IPS-20b (cell line): Measurements from ENCODE around the gene MFGE8.

Experiments
- H3K27ac ChIP-seq: one replicate; pipeline ENCODE4 v1.5.1; 2013; ENCODE audit warnings: low read length
- H3K27me3 ChIP-seq: 2 replicates; pipeline ENCODE4 v1.6.1; 2013; ENCODE audit warnings: mild to moderate bottlenecking, low read length, inconsistent platforms; ENCODE audit not compliant: insufficient read depth
- H3K36me3 ChIP-seq: 2 replicates; pipeline ENCODE4 v1.6.1; 2013; ENCODE audit warnings: low read depth, mild to moderate bottlenecking, inconsistent platforms, low read length, moderate library complexity; ENCODE audit not compliant: insufficient read depth
- H3K4me1 ChIP-seq: 2 replicates; pipeline ENCODE4 v1.6.1; 2013; ENCODE audit warnings: mild to moderate bottlenecking, control low read depth, inconsistent platforms, low read length, moderate library complexity; ENCODE audit not compliant: insufficient read depth
- H3K4me3 ChIP-seq: 2 replicates; pipeline ENCODE4 v1.5.1; 2013; ENCODE audit warnings: mild to moderate bottlenecking, low read length, inconsistent platforms
- H3K9ac ChIP-seq: 2 replicates; pipeline ENCODE4 v1.6.1; 2013; ENCODE audit warnings: low read depth, mild to moderate bottlenecking, inconsistent platforms, low read length, moderate library complexity
- H3K9me3 ChIP-seq: 2 replicates; pipeline ENCODE4 v1.6.1; 2013; ENCODE audit warnings: mild to moderate bottlenecking, low read depth, low read length, inconsistent platforms; ENCODE audit not compliant: insufficient read depth

Gene MFGE8, protein sequence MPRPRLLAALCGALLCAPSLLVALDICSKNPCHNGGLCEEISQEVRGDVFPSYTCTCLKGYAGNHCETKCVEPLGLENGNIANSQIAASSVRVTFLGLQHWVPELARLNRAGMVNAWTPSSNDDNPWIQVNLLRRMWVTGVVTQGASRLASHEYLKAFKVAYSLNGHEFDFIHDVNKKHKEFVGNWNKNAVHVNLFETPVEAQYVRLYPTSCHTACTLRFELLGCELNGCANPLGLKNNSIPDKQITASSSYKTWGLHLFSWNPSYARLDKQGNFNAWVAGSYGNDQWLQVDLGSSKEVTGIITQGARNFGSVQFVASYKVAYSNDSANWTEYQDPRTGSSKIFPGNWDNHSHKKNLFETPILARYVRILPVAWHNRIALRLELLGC

DNA sequence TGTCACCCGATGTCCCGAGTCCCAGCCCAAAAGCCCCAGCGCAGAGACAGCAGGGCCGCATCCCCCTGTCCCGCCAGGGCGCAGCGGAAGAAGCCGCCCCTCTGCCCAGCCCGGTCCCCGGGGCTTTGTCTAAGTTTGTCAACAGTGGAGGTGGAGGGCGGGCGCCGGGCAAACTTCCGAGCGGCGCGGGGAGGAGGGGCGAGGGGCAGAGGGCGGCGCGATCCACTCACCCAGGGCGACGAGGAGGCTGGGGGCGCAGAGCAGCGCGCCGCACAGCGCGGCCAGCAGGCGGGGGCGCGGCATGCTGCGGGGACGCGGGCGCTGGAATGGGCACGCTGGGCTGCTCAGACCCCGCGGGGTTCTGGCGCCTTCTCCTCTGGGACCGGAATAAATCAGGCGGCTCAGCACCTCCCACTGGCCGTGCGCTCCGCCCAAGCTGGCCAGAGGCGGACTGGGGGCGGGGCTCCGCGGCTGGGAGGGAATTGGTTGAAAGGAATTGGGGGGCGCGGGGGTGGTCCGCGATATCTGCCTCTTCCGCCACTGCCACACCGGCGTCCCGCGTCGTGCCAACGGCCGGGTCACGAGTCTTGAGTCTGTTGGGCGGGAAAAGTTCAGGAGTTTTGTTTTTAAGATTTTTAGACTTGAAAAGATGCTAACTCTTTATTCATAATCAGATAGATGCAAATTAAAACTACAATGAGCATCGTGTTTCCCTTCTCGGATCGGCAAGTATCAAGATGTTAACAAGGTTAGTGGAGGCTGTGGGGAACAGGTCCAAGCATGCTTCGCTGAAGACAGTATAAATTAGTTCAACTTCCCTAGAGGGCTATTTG is at the start of gene MFGE8:
MFGE8 (minus strand) TSS at position 363 of the 833 bp plus-strand sequence; CDS start at position 303, 60 bp downstream.
- Histone ChIP-seq H3K4me1 (peaks cover 17% of the 10 kb centered on the region; the same call in 1 of the 2 replicates), H3K9me3 (no peaks in the 10 kb centered on the region), H3K27me3 (no peaks in the 10 kb centered on the region), H3K36me3 (peaks cover 38% of the 10 kb centered on the region), H3K27ac (peak within 1 kb of the TSS; percentile 79), H3K4me3 (peak within 1 kb of the TSS; percentile 98), H3K9ac (peak within 1 kb of the TSS; percentile 97)

- no peak overlapping the region for H3K27ac ChIP-seq
- H3K4me1 ChIP-seq = no peaks in the 10 kb centered on the region
- peaks cover 3% of the 10 kb centered on the region; the same call in 1 of the 2 replicates for H3K9me3 ChIP-seq
- no peak overlapping the region for H3K9ac ChIP-seq
- no peaks in the 10 kb centered on the region for H3K36me3 ChIP-seq
- no peak overlapping the region for H3K4me3 ChIP-seq
- no peaks in the 10 kb centered on the region; the same call in 1 of the 2 replicates for H3K27me3 ChIP-seq
These were observed 46.3 kb upstream of the MFGE8 start for GRCh38 chr15:88959445-88959844.

GRCh38 chr15:88956906-88957305 is 43.7 kb upstream of the MFGE8 start:
- Histone ChIP-seq H3K9ac (no peak overlapping the region), H3K4me3 (no peak overlapping the region), H3K27me3 (no peaks in the 10 kb centered on the region; the same call in 1 of the 2 replicates), H3K9me3 (no peaks in the 10 kb centered on the region), H3K27ac (no peak overlapping the region), H3K36me3 (no peaks in the 10 kb centered on the region), H3K4me1 (no peaks in the 10 kb centered on the region)

- Histone ChIP-seq H3K9me3 (no peaks in the 10 kb centered on the region), H3K4me3 (no peak overlapping the region), H3K4me1 (no peaks in the 10 kb centered on the region), H3K9ac (no peak overlapping the region), H3K27ac (no peak overlapping the region), H3K36me3 (no peaks in the 10 kb centered on the region), H3K27me3 (no peaks in the 10 kb centered on the region; the same call in 1 of the 2 replicates)
These were observed 43.1 kb upstream of the MFGE8 start for GRCh38 chr15:88956263-88956662.

DNA sequence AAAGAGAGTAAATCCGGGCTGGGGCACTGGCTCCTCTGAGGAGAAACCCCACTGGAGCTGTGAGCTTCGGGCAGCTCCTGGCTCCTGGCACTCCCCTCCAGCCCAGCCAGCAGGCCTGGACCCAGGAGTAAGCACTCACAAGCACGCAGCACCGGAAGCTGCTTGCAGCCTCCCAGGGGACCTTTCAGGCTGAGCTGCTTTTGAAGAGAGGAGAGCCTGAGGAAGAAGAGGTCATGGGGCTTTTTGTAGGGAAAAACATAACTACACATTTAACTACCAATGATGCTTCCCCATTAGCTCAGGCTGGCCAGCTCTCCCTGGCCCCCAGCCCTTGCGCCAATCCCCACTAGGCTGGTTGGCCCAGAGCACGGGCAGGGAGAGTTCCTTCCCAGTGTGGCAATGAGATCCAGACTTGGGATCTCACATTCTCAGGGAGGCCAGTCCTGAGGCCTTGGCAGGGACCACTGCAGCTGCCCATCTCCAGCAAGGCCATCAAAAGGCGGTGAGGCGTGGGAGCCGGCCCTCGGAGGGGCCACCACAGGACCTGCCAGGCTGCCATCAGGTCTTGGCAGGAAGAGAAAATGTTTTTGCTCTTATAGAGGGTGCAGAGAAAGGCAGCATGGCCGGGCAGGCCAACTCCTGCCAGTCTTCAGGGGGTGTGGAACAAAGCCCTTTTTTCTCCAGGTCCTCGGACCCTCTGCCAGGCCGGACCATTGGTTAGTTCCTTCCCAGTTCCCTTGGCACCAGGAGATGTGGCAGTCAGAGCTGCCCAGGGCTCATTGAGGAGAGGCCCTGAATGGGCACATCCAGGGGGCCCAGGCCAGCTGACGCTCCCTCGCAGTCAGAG is 41.5 kb upstream of the MFGE8 start:
- Histone ChIP-seq H3K27ac (no peak overlapping the region), H3K4me1 (no peaks in the 10 kb centered on the region), H3K36me3 (no peaks in the 10 kb centered on the region), H3K4me3 (no peak overlapping the region), H3K27me3 (no peaks in the 10 kb centered on the region), H3K9me3 (no peaks in the 10 kb centered on the region), H3K9ac (no peak overlapping the region)

DNA sequence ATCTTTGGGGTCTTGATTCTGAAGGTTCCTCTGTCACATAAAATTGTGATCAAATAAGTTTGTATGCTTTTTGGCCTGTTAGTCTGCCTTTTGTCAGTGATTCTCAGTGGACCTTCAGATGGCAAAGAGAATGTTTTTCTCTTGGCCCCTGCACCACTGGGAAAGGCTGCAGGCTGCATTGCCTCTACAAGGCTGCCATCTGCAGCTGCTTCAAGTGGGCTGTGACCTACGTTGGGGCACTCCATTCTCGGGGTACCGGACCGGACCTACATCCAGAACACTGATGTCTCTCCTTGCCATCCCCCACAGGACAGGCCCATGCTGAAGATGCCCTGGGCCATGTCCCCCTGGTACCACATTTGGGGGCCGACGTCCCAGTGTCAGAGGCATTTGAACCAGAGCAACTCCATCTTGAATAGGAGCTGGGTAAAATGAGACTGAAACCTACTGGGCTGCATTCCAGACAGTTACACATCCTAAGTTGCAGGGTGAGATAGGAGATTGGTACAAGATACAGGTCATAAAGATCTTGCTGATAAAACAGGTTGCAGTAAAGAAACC is 37.5 kb upstream of the MFGE8 start:
- Histone ChIP-seq H3K9me3 (no peaks in the 10 kb centered on the region), H3K9ac (no peak overlapping the region), H3K4me1 (no peaks in the 10 kb centered on the region), H3K4me3 (no peak overlapping the region), H3K27ac (no peak overlapping the region), H3K27me3 (no peaks in the 10 kb centered on the region), H3K36me3 (no peaks in the 10 kb centered on the region)

GRCh38 chr15:88949734-88950400 is 36.7 kb upstream of the MFGE8 start:
- no peaks in the 10 kb centered on the region for H3K27me3 ChIP-seq
- no peaks in the 10 kb centered on the region for H3K4me1 ChIP-seq
- no peak overlapping the region for H3K27ac ChIP-seq
- no peak overlapping the region for H3K4me3 ChIP-seq
- H3K36me3 ChIP-seq = no peaks in the 10 kb centered on the region
- no peak overlapping the region for H3K9ac ChIP-seq
- no peaks in the 10 kb centered on the region for H3K9me3 ChIP-seq

GRCh38 chr15:88940110-88940675 is 27.0 kb upstream of the MFGE8 start:
- no peak overlapping the region for H3K4me3 ChIP-seq
- H3K27ac ChIP-seq = no peak overlapping the region
- no peak overlapping the region; the same call in 1 of the 2 replicates for H3K9ac ChIP-seq
- H3K4me1 ChIP-seq = peaks cover 22% of the 10 kb centered on the region; the same call in 1 of the 2 replicates
- H3K27me3 ChIP-seq = no peaks in the 10 kb centered on the region
- no peaks in the 10 kb centered on the region; the same call in 1 of the 2 replicates for H3K9me3 ChIP-seq
- H3K36me3 ChIP-seq = no peaks in the 10 kb centered on the region

- H3K36me3 ChIP-seq = no peaks in the 10 kb centered on the region
- H3K9me3 ChIP-seq = peaks cover under 1% of the 10 kb centered on the region; the same call in 1 of the 2 replicates
- H3K9ac ChIP-seq = peak overlapping the region; percentile 24; the same call in 1 of the 2 replicates
- H3K4me3 ChIP-seq = no peak overlapping the region
- H3K4me1 ChIP-seq = peaks cover 22% of the 10 kb centered on the region; the same call in 1 of the 2 replicates
- H3K27ac ChIP-seq = peak overlapping the region; percentile 83
- no peaks in the 10 kb centered on the region for H3K27me3 ChIP-seq
These were observed 26.3 kb upstream of the MFGE8 start for GRCh38 chr15:88939486-88939806.

- Histone ChIP-seq H3K27ac (peak overlapping the region; percentile 83), H3K4me3 (no peak overlapping the region), H3K9ac (peak overlapping the region; percentile 24; the same call in 1 of the 2 replicates), H3K9me3 (peaks cover 6% of the 10 kb centered on the region; the same call in 1 of the 2 replicates), H3K27me3 (no peaks in the 10 kb centered on the region), H3K36me3 (no peaks in the 10 kb centered on the region), H3K4me1 (peaks cover 22% of the 10 kb centered on the region; the same call in 1 of the 2 replicates)
These were observed 25.8 kb upstream of the MFGE8 start for GRCh38 chr15:88938802-88939485.
